ENCODE results near the gene NPFFR1. TPM values are rescaled to one million over a fixed set of nuclear protein-coding genes. Genes with fewer than 3 reads are reported as not detected.

The NPFFR1 gene
- total and polyA plus RNA-seq, 7 donors = under 0.01 to 0.01 TPM; not detected in 5

DNA sequence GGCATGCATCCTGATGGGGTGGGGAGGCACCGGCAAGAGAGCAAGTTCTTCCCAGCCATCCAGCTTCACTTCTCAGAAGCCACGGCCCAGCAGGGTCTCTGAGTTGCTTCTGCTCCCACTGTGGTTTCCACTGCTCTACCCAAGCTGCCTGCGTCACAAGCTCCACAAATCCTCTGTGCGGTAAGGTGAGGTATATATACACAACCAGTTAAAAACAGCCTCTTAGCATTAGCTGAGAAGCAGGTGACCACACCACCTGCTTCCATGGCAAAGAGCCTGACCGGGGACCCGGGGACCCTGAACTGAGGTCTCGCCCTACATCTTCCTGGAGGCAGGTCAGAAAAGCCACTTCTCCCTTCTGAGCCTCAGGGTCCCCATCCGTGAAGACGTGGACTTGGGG is 46.9 kb upstream of the NPFFR1 start:
- intact Hi-C loops (cut with DNase I) = no loop called here
- peaks cover 54% of the 10 kb centered on the region for H3K4me1 ChIP-seq
- no peak for ATAC-seq

GRCh38 chr10:70328967-70329366 is 45.2 kb upstream of the NPFFR1 start:
- no peak for DNase-seq
- H3K4me3 ChIP-seq = no peak overlapping the region
- peak overlapping the region; percentile 86 for H3K27ac ChIP-seq
- H3K9me3 ChIP-seq = no peaks in the 10 kb centered on the region
- H3K36me3 ChIP-seq (ENCODE audit: insufficient read depth in 1 of 2, low read depth in 1 of 2) = no peaks in the 10 kb centered on the region
- 17 to 40% (median 28%) methylated on average over 4 of the region's 4 CpGs for WGBS, 3 donors
- intact Hi-C loops (cut with DNase I) = no loop called here
- ATAC-seq = peak in 3 of 4 donors; percentile 44 to 61 (median 58)
- peaks cover 58% of the 10 kb centered on the region for H3K4me1 ChIP-seq
- TF ChIP-seq CTCF (IDR thresholded peaks at IDR 0.05) = no peak
- no peaks in the 10 kb centered on the region for H3K27me3 ChIP-seq (ENCODE audit: insufficient read depth in 3 of 3, low read length in 2 of 3)

More for the DNA sequence above, 46.9 kb upstream of the NPFFR1 start:
- no peak for TF ChIP-seq CTCF (IDR thresholded peaks at IDR 0.05)
- H3K9me3 ChIP-seq = no peaks in the 10 kb centered on the region
- no peaks in the 10 kb centered on the region for H3K36me3 ChIP-seq (ENCODE audit: insufficient read depth in 1 of 2, low read depth in 1 of 2)
- no peak for DNase-seq
- WGBS, 3 donors = 77 to 86% (median 78%) methylated on average over 9 of the region's 9 CpGs
- H3K27me3 ChIP-seq (ENCODE audit: insufficient read depth in 3 of 3, low read length in 2 of 3) = no peaks in the 10 kb centered on the region
- H3K4me3 ChIP-seq = no peak overlapping the region
- H3K27ac ChIP-seq = peak overlapping the region; percentile 86

DNA sequence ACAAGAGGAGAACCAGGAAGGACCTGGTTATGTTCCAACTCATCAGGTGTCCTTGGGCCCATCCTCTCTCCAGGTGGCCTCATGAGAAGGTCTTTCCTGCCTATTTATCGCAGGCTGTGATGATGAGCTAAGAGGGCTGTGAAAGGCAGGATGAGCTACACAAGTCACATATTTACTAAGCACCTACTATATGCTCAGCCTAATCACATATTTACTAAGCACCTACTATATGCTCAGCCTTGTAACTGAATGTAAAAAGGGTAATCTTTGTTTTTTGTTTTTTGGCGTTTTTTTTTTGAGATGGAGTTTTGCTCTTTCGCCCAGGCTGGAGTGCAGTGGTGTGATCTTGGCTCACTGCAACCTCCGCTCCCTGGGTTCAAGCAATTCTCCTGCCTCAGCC is 44.2 kb upstream of the NPFFR1 start:
- intact Hi-C loops (cut with DNase I) = no loop called here

GRCh38 chr10:70324951-70325781 is 41.4 kb upstream of the NPFFR1 start:
- peaks cover 0 to 10% of the 10 kb centered on the region in 2 donors for H3K36me3 ChIP-seq (ENCODE audit: insufficient read depth in 1 of 2, low read depth in 1 of 2)
- 44 to 63% (median 47%) methylated on average over 10 of the region's 10 CpGs for WGBS, 3 donors
- H3K27me3 ChIP-seq (ENCODE audit: insufficient read depth in 3 of 3, low read length in 2 of 3) = no peaks in the 10 kb centered on the region
- no peak overlapping the region for H3K4me3 ChIP-seq
- peak overlapping the region; percentile 80 for H3K27ac ChIP-seq
- intact Hi-C loops (cut with DNase I) = no loop called here
- TF ChIP-seq CTCF (IDR thresholded peaks at IDR 0.05) = no peak
- DNase-seq = no peak
- peak; percentile 9 to 23 (median 18) for ATAC-seq
- H3K4me1 ChIP-seq = peaks cover 37% of the 10 kb centered on the region
- no peaks in the 10 kb centered on the region for H3K9me3 ChIP-seq

More for the DNA sequence above, 44.2 kb upstream of the NPFFR1 start:
- Histone ChIP-seq H3K36me3 (ENCODE audit: insufficient read depth in 1 of 2, low read depth in 1 of 2) (peaks cover 0 to 5% of the 10 kb centered on the region in 2 donors), H3K4me3 (no peak overlapping the region), H3K27me3 (ENCODE audit: insufficient read depth in 3 of 3, low read length in 2 of 3) (no peaks in the 10 kb centered on the region), H3K4me1 (peaks cover 57% of the 10 kb centered on the region), H3K9me3 (no peaks in the 10 kb centered on the region), H3K27ac (peak overlapping the region; percentile 86)
- ATAC-seq (no peak), DNase-seq (no peak)
- WGBS, 3 donors = 96 to 100% (median 99%) methylated on average over 4 of the region's 4 CpGs
- TF ChIP-seq CTCF (IDR thresholded peaks at IDR 0.05) = no peak

Measured in psoas muscle (tissue), 8 donors.